GM12801 (cell line): ENCODE results near the gene PPP4R3A.

Experiments used
- TF ChIP-seq, protein P1 (sequence below): IDR thresholded peaks from one replicate; pipeline ENCODE4 v1.5.1; 2011; ENCODE audit warnings: control low read depth; ENCODE audit not compliant: insufficient read length; ENCODE audit errors: extremely low read depth

The PPP4R3A gene

GRCh38 chr14:91533623-91534022, 23.5 kb upstream of the PPP4R3A start:
- TF ChIP-seq, protein P1, sequence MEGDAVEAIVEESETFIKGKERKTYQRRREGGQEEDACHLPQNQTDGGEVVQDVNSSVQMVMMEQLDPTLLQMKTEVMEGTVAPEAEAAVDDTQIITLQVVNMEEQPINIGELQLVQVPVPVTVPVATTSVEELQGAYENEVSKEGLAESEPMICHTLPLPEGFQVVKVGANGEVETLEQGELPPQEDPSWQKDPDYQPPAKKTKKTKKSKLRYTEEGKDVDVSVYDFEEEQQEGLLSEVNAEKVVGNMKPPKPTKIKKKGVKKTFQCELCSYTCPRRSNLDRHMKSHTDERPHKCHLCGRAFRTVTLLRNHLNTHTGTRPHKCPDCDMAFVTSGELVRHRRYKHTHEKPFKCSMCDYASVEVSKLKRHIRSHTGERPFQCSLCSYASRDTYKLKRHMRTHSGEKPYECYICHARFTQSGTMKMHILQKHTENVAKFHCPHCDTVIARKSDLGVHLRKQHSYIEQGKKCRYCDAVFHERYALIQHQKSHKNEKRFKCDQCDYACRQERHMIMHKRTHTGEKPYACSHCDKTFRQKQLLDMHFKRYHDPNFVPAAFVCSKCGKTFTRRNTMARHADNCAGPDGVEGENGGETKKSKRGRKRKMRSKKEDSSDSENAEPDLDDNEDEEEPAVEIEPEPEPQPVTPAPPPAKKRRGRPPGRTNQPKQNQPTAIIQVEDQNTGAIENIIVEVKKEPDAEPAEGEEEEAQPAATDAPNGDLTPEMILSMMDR: no peak

GRCh38 chr14:91523972-91524371, 13.9 kb upstream of the PPP4R3A start:
- TF ChIP-seq, protein P1: no peak

- TF ChIP-seq, protein P1: no peak
These were observed 11.0 kb upstream of the PPP4R3A start for GRCh38 chr14:91521061-91521640.

GRCh38 chr14:91520138-91520537, 10.0 kb upstream of the PPP4R3A start:
- TF ChIP-seq, protein P1: no peak

- TF ChIP-seq, protein P1: no peak
These were observed 9.3 kb upstream of the PPP4R3A start for GRCh38 chr14:91519239-91520036.

GRCh38 chr14:91516663-91517388, 6.7 kb upstream of the PPP4R3A start:
- TF ChIP-seq, protein P1: no peak

DNA sequence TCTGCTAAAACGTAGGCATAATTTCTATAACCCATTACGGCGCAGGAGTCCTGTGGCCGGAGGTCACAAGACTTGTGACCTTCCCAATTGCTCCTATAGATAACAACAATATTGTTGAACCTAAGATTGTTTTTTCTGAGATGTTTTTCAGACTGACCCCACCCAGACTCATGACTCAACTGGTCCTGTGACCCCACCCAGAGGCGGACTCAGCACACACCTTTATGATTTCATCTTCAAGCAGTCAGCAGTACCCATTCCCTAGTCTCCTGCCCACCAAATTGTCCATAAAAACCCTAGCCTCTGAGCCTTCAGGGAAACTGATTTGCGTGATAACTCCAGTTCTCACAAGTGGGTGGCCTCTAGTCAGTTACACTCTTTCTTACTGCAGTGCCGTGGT, 5.9 kb upstream of the PPP4R3A start:
- TF ChIP-seq, protein P1: no peak
